SIG-M5 treated with dmso at 0.1 percent for 504 hours (cell line): Measurements from ENCODE around the gene C17orf107.
A peak's percentile ranks its signal among the peaks of the same experiment; 100 is the strongest.

Experiments used
- DNase-seq: peaks from one replicate; lab custom pipeline; 2025; ENCODE audit not compliant: unreplicated experiment; lab: John Stamatoyannopoulos, UW

Gene C17orf107

GRCh38 chr17:4934173-4934979, 35.0 kb downstream of the C17orf107 start:
- no peak for DNase-seq

- no peak for DNase-seq
These were observed 36.3 kb downstream of the C17orf107 start for GRCh38 chr17:4935650-4936049.

- DNase-seq = no peak
These were observed 37.1 kb downstream of the C17orf107 start for GRCh38 chr17:4936436-4936835.

- no peak for DNase-seq
These were observed 38.2 kb downstream of the C17orf107 start for GRCh38 chr17:4937553-4937952.

- no peak for DNase-seq
These were observed 38.7 kb downstream of the C17orf107 start for GRCh38 chr17:4938069-4938491.

- no peak for DNase-seq
These were observed 39.6 kb downstream of the C17orf107 start for GRCh38 chr17:4938688-4939545.

- DNase-seq = no peak
These were observed 40.1 kb downstream of the C17orf107 start for GRCh38 chr17:4939546-4939795.

GRCh38 chr17:4939796-4940554, 40.6 kb downstream of the C17orf107 start, which contains the start of the genes RNF167 and SLC25A11:
Gene RNF167 (plus strand): TSS chr17:4940268. CDS start chr17:4940910, 642 bp downstream.
Gene SLC25A11 (minus strand): TSS chr17:4940046. CDS start chr17:4939910, 136 bp downstream.
- DNase-seq = peak; percentile 99

GRCh38 chr17:4940555-4941318, 41.4 kb downstream of the C17orf107 start:
- DNase-seq = no peak

DNA sequence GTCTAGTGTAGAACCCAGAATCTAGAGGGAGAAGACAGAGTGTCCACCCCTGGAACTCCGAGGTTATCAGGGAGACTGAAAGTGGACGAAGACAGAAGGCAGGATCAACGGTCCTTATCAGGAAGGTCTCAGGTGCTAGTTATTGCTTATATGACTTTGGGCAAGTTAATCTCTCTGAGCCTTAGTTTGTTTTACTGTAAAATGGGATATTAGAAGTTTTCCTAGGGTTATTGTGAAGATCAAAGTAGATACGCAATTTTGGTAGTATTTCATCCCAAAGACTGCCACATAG, 41.9 kb downstream of the C17orf107 start:
- no peak for DNase-seq

DNA sequence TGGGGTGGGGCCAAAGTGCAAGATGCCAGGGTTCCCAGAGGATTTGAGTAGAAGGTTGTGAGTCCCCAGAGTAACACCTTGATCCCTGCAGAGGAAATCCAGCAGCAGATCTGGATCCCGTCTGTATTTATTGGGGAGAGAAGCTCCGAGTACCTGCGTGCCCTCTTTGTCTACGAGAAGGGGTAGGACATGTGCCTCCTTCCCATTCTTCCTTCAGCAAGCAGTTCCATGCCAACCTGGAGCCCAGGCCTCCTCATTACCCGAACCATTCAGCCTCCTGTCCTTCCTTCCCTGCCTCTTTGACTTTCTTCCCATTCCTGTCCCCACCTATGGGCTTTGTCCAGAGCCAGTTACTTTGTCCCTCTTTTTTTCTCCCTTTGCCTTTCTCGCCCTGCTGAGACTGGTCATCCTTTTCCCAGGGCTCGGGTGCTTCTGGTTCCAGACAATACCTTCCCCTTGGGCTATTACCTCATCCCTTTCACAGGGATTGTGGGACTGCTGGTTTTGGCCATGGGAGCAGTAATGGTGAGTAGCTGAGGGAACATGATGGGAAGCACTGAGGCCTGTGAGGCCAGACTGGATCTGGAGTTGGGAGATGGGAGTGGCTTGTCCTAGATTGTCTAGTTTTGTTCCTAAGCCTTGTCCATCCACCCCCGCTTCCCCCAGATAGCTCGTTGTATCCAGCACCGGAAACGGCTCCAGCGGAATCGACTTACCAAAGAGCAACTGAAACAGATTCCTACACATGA, 43.6 kb downstream of the C17orf107 start:
- DNase-seq = no peak

DNA sequence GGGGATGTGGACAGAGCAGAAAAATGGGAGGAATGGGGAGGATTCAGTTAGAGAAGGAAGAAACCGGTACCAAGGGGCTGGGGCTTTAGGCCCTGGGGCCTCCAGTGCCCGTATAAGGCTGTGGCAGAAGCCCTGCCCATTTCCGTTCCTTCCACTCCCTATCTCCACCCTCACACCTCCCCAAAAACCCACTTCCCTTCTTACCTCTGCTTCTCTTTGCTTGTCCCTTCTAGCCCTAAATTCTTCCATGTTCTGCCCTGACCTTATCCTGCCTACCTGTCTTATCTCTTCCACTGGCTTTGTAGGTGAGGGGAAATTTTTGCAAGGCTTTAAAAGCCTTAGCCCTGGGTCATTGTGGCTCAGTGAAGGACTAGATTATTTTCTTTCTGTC, 44.8 kb downstream of the C17orf107 start:
- peak; percentile 79 for DNase-seq

GRCh38 chr17:4944554-4945175, 45.3 kb downstream of the C17orf107 start:
- DNase-seq = no peak

- DNase-seq = peak; percentile 76
These were observed 46.0 kb downstream of the C17orf107 start for GRCh38 chr17:4945176-4945943.

DNA sequence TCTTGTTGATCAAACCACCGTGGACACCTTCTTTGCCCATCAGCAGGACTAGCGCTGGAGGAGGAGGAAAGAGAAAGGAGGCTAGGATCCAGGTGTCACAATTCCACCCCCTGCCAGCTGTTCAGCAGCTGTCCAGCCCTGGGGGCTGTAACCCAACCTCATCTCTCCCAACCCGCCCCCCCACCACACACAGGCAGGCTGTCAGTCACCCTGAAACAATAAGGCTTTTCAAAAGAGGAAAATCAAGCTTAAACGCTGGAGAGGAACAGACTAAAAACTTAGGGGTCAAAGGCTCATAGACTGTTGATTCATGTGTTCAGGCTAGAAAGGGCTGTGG, 46.6 kb downstream of the C17orf107 start:
- no peak for DNase-seq

- DNase-seq = no peak
These were observed 47.1 kb downstream of the C17orf107 start for GRCh38 chr17:4946312-4946976.

DNA sequence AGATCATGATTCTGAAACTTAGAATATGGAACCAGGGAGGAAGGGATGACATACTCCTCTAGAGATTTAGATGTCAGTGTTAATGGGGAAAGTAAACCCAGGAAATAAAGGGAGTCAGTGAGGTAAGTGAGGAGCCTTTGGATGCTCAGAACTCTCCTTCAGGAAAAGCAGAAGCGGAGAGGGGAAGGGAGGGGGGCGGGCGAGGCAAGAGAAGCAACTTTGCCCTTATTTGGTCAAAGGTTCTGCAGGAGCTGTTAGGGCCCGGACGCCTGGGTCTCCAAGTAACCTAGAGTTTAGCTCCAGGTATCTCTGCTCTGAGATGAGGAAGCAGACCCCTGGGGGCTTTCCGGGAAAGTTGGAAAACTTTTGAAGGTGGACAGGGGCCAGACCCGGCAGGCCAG, 47.7 kb downstream of the C17orf107 start:
- peak; percentile 59 for DNase-seq

GRCh38 chr17:4947411-4948165, 48.3 kb downstream of the C17orf107 start:
- peak; percentile 57 for DNase-seq
